Keratinocyte (primary cell): ENCODE results near the gene DARS2. TPM values are rescaled to one million over a fixed set of nuclear protein-coding genes. Genes with fewer than 3 reads are reported as not detected.
"Not testable (repeated sequence)": the region's sequence is repeated elsewhere in the genome, so short reads cannot be mapped to it uniquely, and the experiment has no call there.

ENCODE experiments used
- DNase-seq: peaks from one replicate; pipeline ENCODE4 v3.0.0-alpha.2; 2011; ENCODE audit warnings: low read depth, missing footprints, low spot score
- FAIRE-seq: peaks from 2 replicates; lab custom pipeline; 2011; peaks lifted over from hg19 to GRCh38; lab: Jason Lieb, UNC
- H2AFZ ChIP-seq: 2 replicates; pipeline ENCODE4 v1.6.0; 2012; ENCODE audit warnings: low read length, control low read depth, inconsistent platforms; ENCODE audit not compliant: control insufficient read depth
- H3K27ac ChIP-seq: 2 replicates; pipeline ENCODE4 v1.5.1; 2011; ENCODE audit warnings: low read length; ENCODE audit not compliant: control insufficient read depth, insufficient read depth
- H3K27me3 ChIP-seq: 3 replicates; pipeline ENCODE4 v1.6.0; 2011; ENCODE audit warnings: low read length; ENCODE audit not compliant: control insufficient read depth, insufficient read depth; ENCODE audit errors: extremely low read depth
- H3K36me3 ChIP-seq, 2 experiments: 2 replicates in 1 of 2; 3 replicates in 1 of 2; pipeline ENCODE4 v1.5.1; 2011; ENCODE audit warnings: low read length in 2 of 2, mild to moderate bottlenecking in 1 of 2; ENCODE audit not compliant: control insufficient read depth in 2 of 2, insufficient read depth in 2 of 2; ENCODE audit errors: extremely low read depth in 1 of 2
- H3K4me1 ChIP-seq: 3 replicates; pipeline ENCODE4 v1.5.1; 2011; ENCODE audit warnings: low read length; ENCODE audit not compliant: control insufficient read depth, insufficient read depth; ENCODE audit errors: extremely low read depth
- H3K4me2 ChIP-seq: 3 replicates; pipeline ENCODE4 v1.6.0; 2011; ENCODE audit warnings: low read depth, low read length; ENCODE audit not compliant: control insufficient read depth, insufficient read depth; ENCODE audit errors: extremely low read depth
- H3K4me3 ChIP-seq, 3 experiments: fragments of 200-600 bp in 1 of 3; sonication (generic) in 1 of 3; 2 replicates in 2 of 3; 3 replicates in 1 of 3; pipeline ENCODE4 v1.5.1; 2011 to 2016; ENCODE audit warnings: low read length in 3 of 3, mild to moderate bottlenecking in 3 of 3, control low read depth in 2 of 3, inconsistent platforms in 1 of 3, low read depth in 1 of 3, mixed read lengths in 1 of 3, mixed run types in 1 of 3, moderate library complexity in 1 of 3; ENCODE audit not compliant: control insufficient read depth in 2 of 3, insufficient read depth in 2 of 3; ENCODE audit errors: extremely low read depth in 1 of 3
- H3K79me2 ChIP-seq: 2 replicates; pipeline ENCODE4 v1.6.0; 2012; ENCODE audit warnings: low read length; ENCODE audit not compliant: control insufficient read depth, insufficient read depth
- H3K9ac ChIP-seq: 3 replicates; pipeline ENCODE4 v1.6.0; 2011; ENCODE audit warnings: low read length; ENCODE audit not compliant: control insufficient read depth, insufficient read depth; ENCODE audit errors: extremely low read depth
- H3K9me1 ChIP-seq: 3 replicates; pipeline ENCODE4 v1.6.0; 2011; ENCODE audit warnings: low read length; ENCODE audit not compliant: control insufficient read depth, insufficient read depth; ENCODE audit errors: extremely low read depth
- H3K9me3 ChIP-seq: 2 replicates; pipeline ENCODE4 v1.5.1; 2012; ENCODE audit warnings: low read depth, low read length; ENCODE audit not compliant: control insufficient read depth
- H4K20me1 ChIP-seq: 3 replicates; pipeline ENCODE4 v1.6.0; 2011; ENCODE audit warnings: low read length; ENCODE audit not compliant: control insufficient read depth, insufficient read depth; ENCODE audit errors: extremely low read depth
- CTCF ChIP-seq, 3 experiments: IDR thresholded peaks in 1 of 3; conservative IDR thresholded peaks in 1 of 3; optimal IDR thresholded peaks in 1 of 3; 2 replicates in 2 of 3; 3 replicates in 1 of 3; pipeline versions ENCODE3 to v1.5.1; 2011; ENCODE audit warnings: low read length in 3 of 3, mild to moderate bottlenecking in 3 of 3, moderate library complexity in 2 of 3, control low read depth in 1 of 3, inconsistent platforms in 1 of 3; ENCODE audit not compliant: insufficient read depth in 2 of 3; ENCODE audit errors: extremely low read depth in 1 of 3
- EZH2 ChIP-seq: IDR thresholded peaks from one replicate; pipeline ENCODE4 v1.6.1; 2012; ENCODE audit warnings: inconsistent platforms, mild to moderate bottlenecking, low read length, moderate library complexity
- dilution Hi-C: fragments of 300-500 bp; cut with MboI; formaldehyde crosslinking; loops from one replicate; pipeline ENCODE4 v1.7.0; 2020; ENCODE audit warnings: low sequenced_read_pairs; ENCODE audit not compliant: extremely low pct_ligation_motif_present
- polyA plus RNA-seq, 5 experiments: library from polyadenylated mRNA; depleted of rRNA in 3 of 5; stranded (reverse) in 3 of 5; stranded (forward) in 1 of 5; unstranded in 1 of 5; fragments of >200 nt; gene quantifications; 1 replicate in 1 of 5; 2 replicates in 3 of 5; 3 replicates in 1 of 5; pipeline versions ENCODE4 v1.2.1 to v1.2.3, GENCODE V29; 2011 to 2012; ENCODE audit warnings: missing spikeins in 2 of 5, low read depth in 1 of 5, low replicate concordance in 1 of 5

Gene DARS2
- polyA plus RNA-seq, 1 donor (not counting 4 experiments of a cell fraction or from before 2014, with no cell fraction given) = 36.4 TPM

GRCh38 chr1:173789841-173790240 lies 34.6 kb upstream of the DARS2 start:
- Histone ChIP-seq H3K9me3 (no peaks in the 10 kb centered on the region), H3K27ac (no peak overlapping the region), H3K4me2 (no peak overlapping the region), H2AFZ (no peak overlapping the region), H3K27me3 (no peaks in the 10 kb centered on the region), H3K4me1 (no peaks in the 10 kb centered on the region), H3K36me3 (peaks cover 0 to 2% of the 10 kb centered on the region in 2 experiments), H3K79me2 (no peaks in the 10 kb centered on the region), H3K9me1 (no peaks in the 10 kb centered on the region), H3K4me3 (no peak overlapping the region), H4K20me1 (no peaks in the 10 kb centered on the region), H3K9ac (no peak overlapping the region)
- dilution Hi-C loops = no loop called here
- DNase-seq = no peak
- TF ChIP-seq EZH2 = no peak
- TF ChIP-seq CTCF (optimal IDR thresholded peaks at IDR 0.05 in 1 of 3, IDR thresholded peaks at IDR 0.05 in 1 of 3, conservative IDR thresholded peaks at IDR 0.05 in 1 of 3; ENCODE audit: extremely low read depth in 1 of 3, insufficient read depth in 2 of 3, low read length in 3 of 3) = no peak
- FAIRE-seq = no peak

GRCh38 chr1:173798078-173798477 lies 26.4 kb upstream of the DARS2 start:
- DNase-seq (peak; percentile 11), FAIRE-seq (peak; percentile 20)
- Histone ChIP-seq H2AFZ (no peak overlapping the region), H3K9me1 (no peaks in the 10 kb centered on the region), H3K9me3 (no peaks in the 10 kb centered on the region), H3K9ac (no peak overlapping the region), H3K27ac (no peak overlapping the region), H3K36me3 (no peaks in the 10 kb centered on the region), H3K4me2 (no peak overlapping the region), H3K4me1 (peaks cover 5% of the 10 kb centered on the region), H4K20me1 (no peaks in the 10 kb centered on the region), H3K79me2 (no peaks in the 10 kb centered on the region), H3K4me3 (no peak overlapping the region), H3K27me3 (no peaks in the 10 kb centered on the region)
- no peak for TF ChIP-seq CTCF (optimal IDR thresholded peaks at IDR 0.05 in 1 of 3, IDR thresholded peaks at IDR 0.05 in 1 of 3, conservative IDR thresholded peaks at IDR 0.05 in 1 of 3; ENCODE audit: extremely low read depth in 1 of 3, insufficient read depth in 2 of 3, low read length in 3 of 3)
- TF ChIP-seq EZH2 = no peak
- dilution Hi-C loops = no loop called here

DNA sequence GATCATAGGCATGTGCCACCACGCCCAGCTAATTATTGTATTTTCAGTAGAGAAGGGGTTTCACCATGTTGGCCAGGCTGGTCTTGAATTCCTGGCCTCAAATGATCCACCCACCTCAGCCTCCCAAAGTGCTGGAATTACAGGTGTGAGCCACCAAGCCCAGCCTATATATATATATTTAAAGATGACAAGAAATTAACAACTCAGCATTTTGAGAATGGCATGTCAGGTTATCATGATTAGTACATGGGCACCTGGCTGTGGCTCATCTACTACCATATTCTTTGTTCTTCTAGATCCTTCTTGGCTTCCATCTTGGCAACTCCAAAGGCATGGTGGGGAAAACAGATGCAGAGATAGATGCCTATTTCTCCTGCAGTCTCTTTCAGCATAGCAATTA lies 24.5 kb upstream of the DARS2 start:
- H3K27ac ChIP-seq, H3K79me2 ChIP-seq, FAIRE-seq, H3K27me3 ChIP-seq, H3K4me2 ChIP-seq, H3K9me1 ChIP-seq, H2AFZ ChIP-seq, H3K4me1 ChIP-seq, H3K9me3 ChIP-seq, H3K4me3 ChIP-seq, H4K20me1 ChIP-seq, H3K9ac ChIP-seq, H3K36me3 ChIP-seq, DNase-seq, dilution Hi-C loops: not testable (repeated sequence)
